Measurements from ENCODE around the gene NEK7.
A peak's percentile ranks its signal among the peaks of the same experiment; 100 is the strongest.

Gene NEK7

GRCh38 chr1:198143797-198144196 lies 13.0 kb upstream of the NEK7 start:
- no peak for DNase-seq (ENCODE audit: low read depth in 2 of 2)

GRCh38 chr1:198147216-198147615 lies 9.6 kb upstream of the NEK7 start:
- DNase-seq (ENCODE audit: low read depth in 2 of 2), result no peak

- no peak for DNase-seq (ENCODE audit: low read depth in 2 of 2)
Measured at GRCh38 chr1:198150369-198150768, 6.4 kb upstream of the NEK7 start.

GRCh38 chr1:198151688-198152087 lies 5.1 kb upstream of the NEK7 start:
- no peak for DNase-seq (ENCODE audit: low read depth in 2 of 2)

- peak; percentile 56 to 57 for DNase-seq (ENCODE audit: low read depth in 2 of 2)
Measured at GRCh38 chr1:198153103-198153502, 3.7 kb upstream of the NEK7 start.

- no peak for DNase-seq (ENCODE audit: low read depth in 2 of 2)
Measured at GRCh38 chr1:198153804-198154203, 3.0 kb upstream of the NEK7 start.

- no peak for DNase-seq (ENCODE audit: low read depth in 2 of 2)
Measured at GRCh38 chr1:198155253-198155652, 1.5 kb upstream of the NEK7 start.

- no peak for DNase-seq (ENCODE audit: low read depth in 2 of 2)
Measured at GRCh38 chr1:198156111-198156744, 570 bp upstream of the NEK7 start.

GRCh38 chr1:198157241-198157846 lies 546 bp downstream of the NEK7 start:
- peak; percentile 73 to 75 for DNase-seq (ENCODE audit: low read depth in 2 of 2)

GRCh38 chr1:198157847-198158725 lies 1.3 kb downstream of the NEK7 start:
- no peak for DNase-seq (ENCODE audit: low read depth in 2 of 2)

GRCh38 chr1:198158735-198159589 lies 2.2 kb downstream of the NEK7 start:
- DNase-seq (ENCODE audit: low read depth in 2 of 2), result peak; percentile 72 to 76

- no peak for DNase-seq (ENCODE audit: low read depth in 2 of 2)
Measured at GRCh38 chr1:198160222-198160621, 3.4 kb downstream of the NEK7 start.

GRCh38 chr1:198160946-198161614 lies 4.3 kb downstream of the NEK7 start:
- no peak for DNase-seq (ENCODE audit: low read depth in 2 of 2)

- no peak for DNase-seq (ENCODE audit: low read depth in 2 of 2)
Measured at GRCh38 chr1:198161718-198162090, 4.9 kb downstream of the NEK7 start.

- DNase-seq (ENCODE audit: low read depth in 2 of 2), result no peak
Measured at GRCh38 chr1:198162091-198162767, 5.4 kb downstream of the NEK7 start.

GRCh38 chr1:198165927-198166647 lies 9.3 kb downstream of the NEK7 start:
- no peak for DNase-seq (ENCODE audit: low read depth in 2 of 2)

GRCh38 chr1:198166900-198167299 lies 10.1 kb downstream of the NEK7 start:
- no peak for DNase-seq (ENCODE audit: low read depth in 2 of 2)

GRCh38 chr1:198167436-198167934 lies 10.7 kb downstream of the NEK7 start:
- DNase-seq (ENCODE audit: low read depth in 2 of 2), result no peak

- peak; percentile 49 to 53 for DNase-seq (ENCODE audit: low read depth in 2 of 2)
Measured at GRCh38 chr1:198168227-198168626, 11.4 kb downstream of the NEK7 start.

- DNase-seq (ENCODE audit: low read depth in 2 of 2), result no peak
Measured at GRCh38 chr1:198169672-198170071, 12.9 kb downstream of the NEK7 start.

All from fibroblast of skin of left biceps (primary cell).